Limb (tissue), 2 donors: ENCODE measurements around the gene MOB2.

ENCODE experiments used
- DNase-seq, 2 donors: peaks; one replicate each; pipeline ENCODE4 v3.0.0-alpha.2; 2016; ENCODE audit errors: extremely low spot score in 2 of 2

The MOB2 gene

DNA sequence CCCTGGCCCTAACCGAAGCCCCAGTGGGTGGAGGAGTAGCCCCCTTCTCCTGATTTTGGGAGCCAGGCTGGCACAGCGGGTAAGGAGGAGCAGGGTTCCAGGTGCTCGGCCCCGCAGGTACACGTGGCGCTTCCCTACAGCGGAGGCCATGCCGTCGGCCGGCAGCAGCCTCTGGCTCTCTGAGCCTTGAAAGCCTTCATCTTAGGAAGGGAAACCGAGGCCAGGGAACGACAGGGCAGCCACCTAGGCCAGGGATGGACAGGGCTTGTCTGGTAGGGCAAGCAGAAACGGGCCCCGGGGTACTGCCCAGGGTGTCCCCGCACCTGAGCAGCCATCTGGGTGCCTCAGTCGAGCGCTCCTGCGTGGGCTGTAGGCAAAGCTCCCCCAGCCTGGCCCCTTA is 28.7 kb downstream of the MOB2 start:
- DNase-seq, result no peak

DNA sequence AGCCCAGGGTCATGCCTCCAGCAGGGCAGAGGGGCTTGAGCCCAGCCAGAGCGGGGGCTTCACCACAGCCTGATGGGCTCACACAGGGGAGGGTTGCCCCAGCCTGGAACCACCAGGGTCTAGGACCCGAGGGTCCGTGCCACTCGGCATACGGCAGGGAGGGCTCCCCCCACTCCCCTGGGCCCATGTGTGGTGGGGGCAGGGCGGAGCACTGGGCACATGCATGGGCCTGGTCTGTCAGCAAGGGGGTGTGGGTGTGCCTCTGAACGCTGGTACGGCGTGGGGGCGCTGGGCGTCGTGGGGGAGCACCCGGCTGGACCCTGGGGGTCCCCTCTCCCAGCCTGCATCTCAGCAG is 29.3 kb downstream of the MOB2 start:
- no peak for DNase-seq

DNA sequence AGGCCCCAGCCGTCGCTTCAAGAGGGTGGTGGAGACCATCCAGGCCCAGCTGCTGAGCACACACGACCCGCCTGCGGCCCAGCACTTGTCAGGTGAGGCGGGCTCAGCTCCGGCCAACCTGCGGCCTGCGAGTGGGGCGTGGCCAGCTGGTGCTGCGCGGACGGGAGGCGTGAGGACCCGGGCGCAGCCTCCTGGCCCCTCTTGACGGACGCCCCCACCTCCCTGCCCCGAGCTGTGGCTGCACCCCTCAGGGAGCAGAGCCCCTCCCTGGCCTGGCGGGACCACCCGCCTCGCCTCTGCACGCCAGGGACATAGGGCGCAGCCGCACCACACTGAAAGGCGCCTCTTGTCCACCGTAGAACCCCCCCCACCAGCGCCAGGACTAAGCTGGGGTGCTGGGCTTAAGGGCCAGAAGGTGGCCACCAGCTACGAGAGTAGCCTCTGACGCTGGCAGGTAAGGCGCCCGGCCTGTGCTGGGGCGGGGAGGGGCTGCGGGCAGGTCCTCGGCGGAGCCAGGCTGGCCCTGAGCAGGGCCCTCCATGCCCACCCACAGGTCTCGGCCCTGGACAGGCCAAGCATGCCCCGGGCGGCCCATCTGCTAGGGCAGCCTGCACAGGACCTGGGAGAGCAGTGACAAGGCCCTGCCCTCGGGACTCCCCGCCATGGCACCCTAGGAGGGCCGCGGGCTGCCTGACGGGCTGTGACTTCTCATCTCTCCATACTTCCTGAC is 29.8 kb downstream of the MOB2 start:
- no peak for DNase-seq

DNA sequence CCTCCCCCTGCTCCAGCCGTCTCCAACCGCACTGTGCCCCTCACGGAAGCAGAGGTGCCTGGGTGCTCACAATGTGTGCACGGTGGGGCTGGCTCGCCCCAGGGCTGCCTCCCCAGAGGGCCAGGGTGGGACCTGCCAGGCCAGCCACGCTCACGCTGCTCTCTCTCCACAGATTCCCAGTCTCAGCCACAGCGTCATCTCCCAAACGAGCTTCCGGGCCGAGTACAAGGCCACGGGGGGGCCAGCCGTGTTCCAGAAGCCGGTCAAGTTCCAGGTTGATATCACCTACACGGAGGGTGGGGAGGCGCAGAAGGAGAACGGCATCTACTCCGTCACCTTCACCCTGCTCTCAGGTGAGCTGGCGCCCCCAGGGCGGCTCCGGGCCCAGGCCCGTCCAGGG is 30.4 kb downstream of the MOB2 start:
- no peak for DNase-seq

DNA sequence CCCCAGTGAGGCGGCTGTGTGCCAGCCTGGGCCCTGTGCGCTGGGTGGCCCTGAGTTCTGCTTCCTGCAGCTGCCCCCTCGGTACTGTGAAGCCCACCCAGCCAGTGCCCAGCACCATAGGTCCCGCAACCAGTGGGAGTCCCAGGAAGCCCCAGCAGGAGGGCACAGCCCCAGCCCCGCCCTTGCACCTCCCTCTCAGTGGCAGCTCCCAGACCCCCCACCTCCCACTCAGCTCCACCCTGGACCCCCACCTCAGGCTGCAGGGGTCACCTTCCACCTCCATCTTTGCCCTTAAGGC is 30.9 kb downstream of the MOB2 start:
- DNase-seq, result no peak

DNA sequence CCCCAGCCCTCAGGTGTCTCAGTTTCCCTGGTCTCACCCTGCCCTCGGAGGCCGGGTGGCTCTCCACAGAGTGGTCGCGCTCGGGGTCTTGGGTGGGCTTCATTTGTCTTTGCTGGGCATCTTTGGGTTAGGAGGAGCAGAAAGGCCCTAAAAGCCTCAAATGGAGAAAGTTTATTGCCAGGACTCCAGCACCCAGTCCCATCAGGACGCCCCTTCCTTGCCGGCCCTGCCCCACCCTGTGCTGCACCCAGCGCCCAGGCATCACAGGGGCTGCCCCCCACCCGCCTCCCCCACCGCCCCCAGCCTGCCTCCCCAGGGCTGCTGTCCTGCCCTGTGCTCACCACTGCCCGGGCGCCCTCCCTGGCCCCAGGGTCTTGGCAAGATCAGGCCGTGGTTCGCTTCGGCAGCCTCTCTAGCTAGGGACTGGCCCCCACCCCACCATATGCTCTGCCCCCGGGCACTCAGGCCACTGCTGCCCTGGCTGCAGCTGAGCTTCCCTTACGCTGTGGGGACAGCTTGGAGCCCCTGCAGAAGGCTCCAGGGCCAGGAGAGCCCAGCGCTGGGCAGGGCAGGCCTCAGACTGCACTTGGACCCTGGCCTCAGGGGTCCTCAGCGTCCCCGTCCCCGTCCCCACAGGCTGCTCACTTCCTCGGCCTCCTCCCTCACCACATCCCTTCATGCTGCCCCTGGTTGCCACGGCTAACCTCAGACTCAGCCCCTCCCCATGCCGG is 31.4 kb downstream of the MOB2 start:
- DNase-seq, result no peak

DNA sequence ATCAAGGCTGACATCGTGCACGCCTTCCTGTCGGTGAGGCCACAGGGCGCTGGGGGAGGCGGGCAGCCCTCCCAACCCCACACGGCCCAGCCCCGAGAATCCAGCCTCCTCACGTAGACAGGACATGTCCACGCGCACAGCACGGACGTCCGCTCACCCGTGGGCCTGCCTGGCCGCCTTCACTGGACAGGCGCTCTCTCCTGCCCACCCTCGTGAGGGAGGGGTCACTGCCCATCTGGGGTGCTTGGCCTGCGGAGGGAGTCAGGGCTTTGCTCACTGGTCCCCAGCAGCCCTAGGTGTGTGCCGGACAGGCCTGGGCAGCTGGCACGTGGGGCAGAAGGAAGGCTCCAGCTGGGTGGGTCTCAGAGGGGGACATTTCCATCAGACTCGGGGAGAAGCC is 32.0 kb downstream of the MOB2 start:
- no peak for DNase-seq

DNA sequence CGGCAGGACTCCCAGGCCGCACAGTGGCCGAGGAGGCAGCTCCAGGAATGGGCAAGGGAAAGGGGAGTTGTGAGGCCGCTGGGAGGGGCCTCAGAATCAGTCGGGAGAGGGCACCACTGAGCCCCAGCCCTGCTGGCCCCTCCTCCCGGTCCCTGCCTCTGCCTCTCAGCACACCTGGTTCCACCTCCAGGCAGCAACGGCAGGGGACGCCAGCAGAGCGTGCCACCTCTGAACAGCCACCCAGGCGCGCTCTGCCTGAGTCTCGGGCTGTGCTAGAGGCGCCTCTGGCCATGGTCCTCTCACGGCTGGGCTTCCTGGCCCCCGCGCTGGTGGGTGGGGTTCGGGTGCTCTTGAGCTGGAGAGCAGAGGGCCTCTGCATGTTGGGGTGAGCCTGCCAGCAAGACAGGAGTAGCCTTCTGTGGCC is 33.0 kb downstream of the MOB2 start:
- no peak for DNase-seq

DNA sequence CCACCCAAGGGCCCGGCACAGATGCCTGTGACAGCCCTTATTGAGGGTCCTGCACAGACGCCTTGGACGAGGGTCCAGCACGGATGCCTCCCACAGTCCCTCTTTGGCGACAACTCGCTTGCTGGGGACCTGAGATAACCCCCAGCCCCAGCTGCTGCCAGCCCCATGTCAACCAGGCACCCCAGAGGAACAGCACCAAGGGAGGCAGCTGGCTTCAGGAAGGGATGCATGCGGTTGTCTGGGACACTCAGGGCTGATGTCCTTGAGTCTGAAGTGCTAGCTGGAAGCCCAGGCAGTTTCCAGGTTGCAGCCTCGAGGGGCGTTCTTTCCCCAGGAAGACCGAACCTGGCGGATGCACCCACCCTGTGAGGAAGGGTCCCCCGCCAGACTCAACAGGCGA is 33.8 kb downstream of the MOB2 start:
- DNase-seq, result no peak

DNA sequence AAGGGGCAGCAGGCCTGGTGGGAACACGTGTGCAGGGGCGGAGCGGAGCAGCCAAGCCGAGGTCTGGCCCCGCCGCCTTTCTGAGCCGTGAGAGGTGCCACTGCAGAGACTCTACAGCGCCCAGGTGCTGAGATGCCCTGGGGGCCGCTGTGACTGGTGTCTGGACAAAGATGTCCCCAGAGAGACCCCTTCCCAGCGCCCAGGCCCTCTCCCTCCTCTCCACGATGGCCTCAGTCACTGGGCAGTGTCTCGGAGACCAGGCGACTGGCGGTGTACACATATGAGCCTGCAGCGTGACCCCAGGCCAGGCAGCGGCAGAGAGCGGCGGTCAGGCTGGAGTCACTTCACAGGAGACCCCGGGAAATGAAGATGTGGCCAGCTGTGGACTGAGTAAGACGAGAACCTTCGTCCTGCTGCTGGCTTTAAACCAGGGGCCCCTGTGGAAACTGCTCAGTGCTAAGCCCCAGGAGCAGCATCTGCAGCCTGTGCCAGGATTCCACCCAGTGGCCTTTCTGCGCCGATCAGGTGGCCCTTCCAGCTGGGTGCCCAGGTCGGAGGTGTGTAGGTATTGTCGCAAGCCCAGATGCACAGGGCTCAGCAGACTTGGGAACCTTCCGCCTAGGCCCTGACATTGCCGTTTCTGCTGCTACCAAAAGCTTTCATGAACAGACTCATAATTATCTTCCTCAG is 34.7 kb downstream of the MOB2 start:
- DNase-seq, result no peak

DNA sequence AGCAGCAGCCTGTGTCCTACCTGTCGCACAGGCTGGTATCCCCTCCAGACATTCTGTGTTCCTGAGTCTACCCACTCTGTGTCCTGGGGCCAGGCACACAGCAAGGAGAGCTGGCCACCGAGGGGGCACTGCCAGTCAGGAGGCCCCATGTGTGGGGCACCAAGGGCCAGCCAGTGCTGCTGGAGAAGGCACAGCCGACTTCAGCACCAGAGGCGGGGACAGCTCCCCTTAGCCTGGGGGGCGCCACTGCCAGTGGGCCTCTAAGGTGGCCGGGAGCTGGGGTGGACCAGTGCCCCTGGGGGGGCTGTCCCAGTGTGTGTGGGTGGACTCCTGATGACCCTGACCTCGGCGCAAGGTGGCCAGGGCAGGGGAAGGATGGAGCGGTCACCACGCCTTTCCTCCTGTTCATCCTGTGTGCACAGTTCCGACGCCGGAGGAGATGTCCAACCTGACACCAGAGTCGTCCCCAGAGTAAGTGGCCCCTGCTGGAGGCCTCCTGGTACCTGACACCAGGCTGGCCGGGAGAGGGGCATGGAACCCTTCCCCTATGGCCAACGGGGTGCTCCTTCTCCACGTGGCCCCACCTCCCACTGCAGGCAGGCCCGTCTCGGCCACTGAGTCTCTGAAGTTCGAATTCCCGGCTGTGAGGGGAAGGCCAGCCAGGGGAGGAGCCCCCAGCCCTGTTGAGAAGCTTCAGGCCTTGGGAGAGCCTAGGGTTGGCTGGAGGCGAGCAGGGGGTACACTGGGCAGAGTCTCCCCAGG is 35.4 kb downstream of the MOB2 start:
- DNase-seq, result no peak

DNA sequence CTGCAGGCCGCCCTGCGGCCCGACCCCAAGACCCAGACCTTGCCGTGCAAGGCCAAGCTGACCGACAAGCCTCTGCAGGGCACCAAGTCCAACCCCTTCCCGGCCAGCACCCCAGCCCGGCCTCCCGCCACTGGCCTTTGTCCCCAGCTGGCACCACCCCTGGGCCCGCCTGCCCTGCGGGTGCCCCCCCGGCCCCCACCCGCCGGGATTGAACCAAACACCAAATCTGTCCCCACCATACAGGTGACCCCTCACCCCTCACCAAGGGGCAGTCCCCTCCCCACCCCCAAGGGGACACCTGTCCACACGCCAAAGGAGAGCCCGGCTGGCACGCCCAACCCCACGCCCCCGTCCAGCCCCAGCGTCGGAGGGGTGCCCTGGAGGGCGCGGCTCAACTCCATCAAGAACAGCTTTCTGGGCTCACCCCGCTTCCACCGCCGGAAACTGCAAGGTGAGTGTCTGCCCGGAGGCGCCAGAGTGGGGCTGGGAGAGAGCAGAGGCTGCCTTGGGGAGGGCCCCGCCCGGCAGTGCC is 36.2 kb downstream of the MOB2 start:
- no peak for DNase-seq

DNA sequence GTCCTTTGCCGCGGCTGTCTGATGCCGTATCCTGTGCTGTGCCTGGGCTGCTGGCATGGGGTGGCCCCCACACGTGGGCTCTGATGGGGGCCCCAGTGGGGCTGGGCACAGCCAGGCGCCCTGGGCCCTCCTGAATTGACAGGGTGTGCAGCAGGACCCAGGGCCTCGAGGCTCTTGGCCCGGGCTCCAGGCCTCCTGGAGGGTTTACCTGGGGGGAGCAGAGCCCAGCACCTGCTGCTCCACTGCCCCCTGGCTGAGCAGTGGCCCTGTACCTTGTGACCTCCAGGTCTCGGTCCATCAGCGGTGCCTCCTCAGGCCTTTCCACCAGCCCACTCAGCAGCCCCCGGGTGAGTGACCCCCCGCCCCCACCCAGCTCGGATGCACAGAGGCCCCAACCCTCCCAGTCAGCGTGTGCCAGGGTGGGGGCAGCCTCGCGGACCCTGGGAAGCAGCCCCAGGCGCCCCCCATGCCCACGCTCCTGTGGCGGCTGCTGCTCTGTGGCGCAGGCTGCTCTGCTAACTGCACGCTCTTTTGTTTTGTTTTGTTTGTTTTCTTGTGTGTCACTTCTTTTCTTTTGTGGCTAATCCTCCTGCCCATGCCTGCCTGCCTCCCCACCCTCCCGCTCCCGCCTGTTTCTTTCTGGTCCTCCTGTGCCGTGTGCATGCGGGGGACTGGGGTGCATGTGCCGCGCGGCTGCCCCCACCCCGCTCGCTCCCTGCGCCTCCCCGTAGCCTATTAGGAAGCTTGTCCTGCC is 36.9 kb downstream of the MOB2 start:
- DNase-seq, result no peak

DNA sequence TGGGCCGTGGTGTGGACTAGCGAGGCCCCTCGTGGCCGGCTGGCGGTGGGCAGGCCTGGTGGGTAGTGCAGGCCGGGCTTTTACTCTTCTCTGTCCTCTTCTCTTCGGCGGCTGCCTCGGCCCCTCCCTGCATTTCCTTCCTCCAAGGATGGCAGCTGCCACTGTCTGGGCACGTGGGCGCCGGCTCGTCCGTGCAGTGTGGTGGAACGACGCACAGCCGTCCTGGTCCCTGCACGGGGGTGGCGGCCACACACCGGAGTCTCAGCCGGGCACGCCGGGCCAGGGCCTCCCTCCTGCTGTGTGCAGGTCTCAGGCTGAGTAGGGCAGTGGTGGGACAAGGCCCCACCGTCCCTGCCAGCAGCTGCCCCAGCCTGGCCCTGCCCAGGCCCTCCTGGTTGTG is 37.7 kb downstream of the MOB2 start:
- DNase-seq, result no peak

DNA sequence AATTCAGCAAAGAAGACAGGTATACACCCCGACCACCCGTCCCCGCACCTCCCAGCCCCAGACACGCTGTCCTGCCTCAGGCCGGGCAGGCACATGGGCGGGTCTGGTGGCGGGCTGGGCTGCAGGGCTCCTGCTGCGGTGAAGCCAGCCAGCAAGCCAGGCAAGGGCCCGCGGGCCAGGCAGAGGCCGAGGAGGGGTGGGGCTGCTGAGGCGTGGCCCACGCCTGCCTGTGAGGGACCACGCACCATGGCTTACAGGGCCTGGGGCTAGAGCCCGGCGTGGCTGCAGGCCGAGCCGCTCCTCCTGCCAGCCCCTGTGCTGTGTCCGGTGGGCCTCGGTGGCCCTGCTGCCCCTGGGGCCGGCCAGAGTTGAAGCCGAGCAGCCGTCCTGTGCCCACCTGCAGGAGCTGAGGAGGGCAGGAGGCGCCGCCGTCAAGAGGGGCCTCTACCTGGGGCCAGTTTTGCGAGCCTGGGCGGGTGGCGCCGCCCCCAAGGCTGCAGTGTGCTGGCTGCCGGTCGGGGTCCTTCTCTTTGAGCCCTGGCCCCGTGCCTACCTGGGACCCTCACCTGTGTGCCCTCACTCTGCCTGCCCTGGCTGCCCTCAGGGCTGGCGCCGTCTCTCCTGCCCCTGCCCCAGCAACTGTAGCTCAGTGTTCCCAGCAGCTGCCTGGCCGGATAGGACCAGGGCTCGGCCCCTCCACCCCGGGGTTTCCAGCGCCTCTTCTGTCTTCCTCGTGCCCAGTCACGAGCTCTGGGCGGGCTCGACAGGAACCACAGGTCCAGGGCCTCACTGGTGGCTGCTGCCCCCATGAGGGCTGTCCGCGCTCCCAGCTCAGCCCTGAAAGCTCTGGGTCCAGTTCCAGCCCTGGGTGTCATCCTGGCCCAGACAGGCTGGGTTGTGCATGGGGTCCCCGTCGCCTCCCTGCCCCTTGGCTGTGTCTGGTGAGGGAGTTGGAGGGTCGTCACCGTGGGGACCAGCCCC is 38.4 kb downstream of the MOB2 start:
- no peak for DNase-seq

DNA sequence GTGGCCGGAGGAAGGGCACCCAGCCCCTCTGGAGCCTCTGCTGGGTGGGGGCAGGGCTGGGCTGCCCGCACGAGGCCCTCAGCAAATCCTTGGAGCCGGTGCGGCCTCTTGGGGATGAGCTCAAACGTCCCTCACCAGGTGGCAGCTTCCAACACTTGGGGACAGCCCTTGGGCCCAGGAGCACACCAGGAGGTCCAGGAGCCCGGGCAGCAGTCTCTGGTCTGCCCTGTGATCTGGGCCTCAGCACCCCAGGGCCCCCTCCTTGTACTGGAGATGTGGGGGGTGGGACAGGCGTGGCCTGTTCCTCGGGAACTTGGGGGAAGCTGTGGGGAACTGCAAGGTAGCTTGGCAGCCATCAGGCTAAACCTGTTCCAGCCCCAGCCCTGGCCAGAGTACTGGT is 40.0 kb downstream of the MOB2 start:
- no peak for DNase-seq

DNA sequence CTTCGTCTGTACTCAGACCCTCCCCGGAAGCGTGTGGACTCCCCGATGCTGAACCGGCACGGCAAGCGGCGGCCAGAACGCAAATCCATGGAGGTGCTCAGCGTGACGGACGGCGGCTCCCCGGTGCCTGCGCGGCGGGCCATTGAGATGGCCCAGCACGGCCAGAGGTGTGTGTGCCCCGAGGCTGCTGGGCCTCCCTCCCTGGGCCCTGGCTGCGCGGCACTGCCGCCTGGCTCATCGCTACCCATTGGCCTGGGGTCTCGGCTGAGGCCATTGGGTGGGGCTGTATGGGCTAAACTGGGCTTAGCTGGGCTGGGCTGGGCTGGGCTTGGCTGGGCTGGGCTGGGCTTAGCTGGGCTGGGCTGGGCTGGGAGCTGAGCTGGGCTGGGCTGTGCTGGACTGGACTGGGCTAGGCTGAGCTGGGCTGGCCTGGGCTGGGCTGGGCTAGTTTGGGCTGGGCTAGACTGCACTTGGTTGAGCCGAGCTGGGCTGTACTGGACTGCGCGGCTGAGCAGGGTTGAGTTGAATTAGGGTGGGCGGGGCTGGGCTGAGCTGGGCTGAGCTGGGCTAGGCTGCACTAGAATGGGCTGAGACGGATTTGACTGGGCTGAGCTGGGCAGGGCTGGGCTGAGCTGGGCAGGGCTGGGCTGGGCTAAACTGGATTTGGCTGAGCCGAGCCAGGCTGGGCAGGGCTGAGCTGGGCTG is 40.7 kb downstream of the MOB2 start:
- DNase-seq, result no peak

DNA sequence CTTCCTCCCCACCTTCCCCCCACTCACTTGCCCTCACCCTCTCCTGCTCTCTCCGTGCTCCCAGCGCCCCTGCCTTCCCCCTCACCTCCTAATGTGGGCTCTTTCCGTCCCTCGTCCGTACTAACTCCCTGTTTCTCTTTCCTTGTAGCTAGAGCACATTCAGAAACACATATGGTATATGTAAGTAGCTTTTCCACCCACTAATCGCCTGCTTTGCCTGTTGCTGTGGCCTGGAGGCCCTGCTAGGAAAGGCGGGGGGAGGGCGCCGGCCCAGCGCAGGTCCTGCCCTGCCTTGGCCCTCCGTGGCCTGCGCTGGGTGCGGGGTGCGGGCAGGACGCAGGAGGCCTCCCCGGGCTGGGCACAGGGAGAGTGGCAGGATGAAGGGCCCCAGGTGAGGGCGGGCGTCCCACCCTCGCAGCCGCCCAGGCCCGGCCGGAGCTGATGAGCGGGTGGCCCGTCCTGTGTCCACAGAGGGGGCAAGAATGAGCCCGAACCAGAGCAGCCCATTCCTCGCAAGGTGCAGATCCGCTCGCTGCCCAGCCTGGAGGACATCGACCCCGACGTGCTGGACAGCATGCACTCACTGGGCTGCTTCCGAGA is 41.7 kb downstream of the MOB2 start:
- no peak for DNase-seq

DNA sequence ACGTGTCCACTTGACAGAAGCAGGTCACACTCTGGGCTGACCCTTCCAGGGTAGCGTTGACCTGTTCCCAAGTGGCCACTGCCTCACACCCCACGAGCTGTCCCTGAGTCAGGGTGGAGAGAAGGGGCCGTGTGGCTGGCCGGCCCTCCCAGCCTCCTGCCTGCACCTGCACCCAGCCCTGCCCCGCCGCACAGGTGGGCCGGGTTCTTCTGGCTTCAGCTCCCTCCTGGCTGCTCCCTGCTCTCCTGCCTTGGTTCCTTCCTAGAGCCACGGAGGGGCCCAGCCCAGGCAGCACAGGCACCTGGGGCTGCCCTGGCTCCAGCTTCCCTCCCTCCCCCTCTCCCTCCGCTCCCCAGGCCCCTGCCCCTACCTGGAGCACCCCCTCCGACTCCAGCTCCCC is 42.3 kb downstream of the MOB2 start:
- DNase-seq, result no peak
